OCI-LY3 (cell line): ENCODE results near the gene MDP1.

Source experiments
- H2AFZ ChIP-seq: fragments of 200-600, 300-600 bp; shearing (Covaris generic); 2 replicates; pipeline ENCODE4 v1.6.0; 2014; ENCODE audit warnings: antibody characterized with exemption, low read depth, low read length
- H3K27ac ChIP-seq: fragments of 200-600, 300-600 bp; sonication (generic); 2 replicates; pipeline ENCODE4 v1.5.1; 2014; ENCODE audit warnings: mild to moderate bottlenecking, low read length, moderate library complexity, mixed read lengths
- H3K27me3 ChIP-seq: fragments of 200-600, 300-600 bp; sonication (generic); 2 replicates; pipeline ENCODE4 v1.6.1; 2014; ENCODE audit warnings: low read depth, low read length, mixed read lengths
- H3K36me3 ChIP-seq: fragments of 200-600, 300-600 bp; sonication (generic); replicated peaks from 2 replicates; pipeline ENCODE3; 2014; ENCODE audit warnings: low read depth, low read length, mixed read lengths
- H3K4me1 ChIP-seq: fragments of 300-600, 200-600 bp; sonication (generic); 2 replicates; pipeline ENCODE4 v1.6.1; 2014; ENCODE audit warnings: low read length, mixed read lengths
- H3K4me2 ChIP-seq: fragments of 200-600, 300-600 bp; sonication (generic); 2 replicates; pipeline ENCODE4 v1.6.1; 2014; ENCODE audit warnings: low read length, mixed read lengths
- H3K4me3 ChIP-seq: fragments of 300-600, 200-600 bp; sonication (generic); 2 replicates; pipeline ENCODE4 v1.5.1; 2014; ENCODE audit warnings: antibody characterized with exemption, mild to moderate bottlenecking, low read length, moderate library complexity
- H3K79me2 ChIP-seq: fragments of 300-600, 200-600 bp; shearing (Covaris generic); 2 replicates; pipeline ENCODE4 v1.6.1; 2014; ENCODE audit warnings: mild to moderate bottlenecking, low read length, mixed read lengths
- H3K9ac ChIP-seq: fragments of 300-600, 200-600 bp; shearing (Covaris generic); 2 replicates; pipeline ENCODE4 v1.6.0; 2014; ENCODE audit warnings: mild to moderate bottlenecking, low read length, moderate library complexity
- H3K9me3 ChIP-seq: fragments of 200-600, 300-600 bp; shearing (Covaris generic); 2 replicates; pipeline ENCODE4 v1.6.1; 2014; ENCODE audit warnings: low read length, mixed read lengths; ENCODE audit not compliant: insufficient read depth
- H4K20me1 ChIP-seq: fragments of 200-600, 300-600 bp; sonication (generic); 2 replicates; pipeline ENCODE4 v1.6.1; 2016; ENCODE audit warnings: low read length, mixed read lengths; ENCODE audit not compliant: insufficient read depth
- EZH2phosphoT487 ChIP-seq: fragments of 200-600 bp; shearing (Covaris generic); IDR thresholded peaks from 2 replicates; pipeline ENCODE4 v1.6.1; 2018; ENCODE audit warnings: antibody characterized with exemption, mixed run types, low read depth
- TF ChIP-seq, protein P1 (sequence below): fragments of 200-600, 300-600 bp; sonication (generic); IDR thresholded peaks from 2 replicates; pipeline ENCODE4 v1.5.1; 2014; ENCODE audit warnings: antibody characterized with exemption, low read length, low read depth

MDP1 gene

GRCh38 chr14:24198814-24199524 is 16.9 kb downstream of the MDP1 start:
- Histone ChIP-seq H3K4me2 (no peak overlapping the region), H2AFZ (no peak overlapping the region), H3K4me3 (no peak overlapping the region), H3K9me3 (no peaks in the 10 kb centered on the region), H3K4me1 (peaks cover 15% of the 10 kb centered on the region), H3K27ac (no peak overlapping the region), H3K9ac (no peak overlapping the region), H3K79me2 (peaks cover 35% of the 10 kb centered on the region), H3K27me3 (no peaks in the 10 kb centered on the region), H3K36me3 (peaks cover 17% of the 10 kb centered on the region), H4K20me1 (no peaks in the 10 kb centered on the region)
- no peak for TF ChIP-seq EZH2phosphoT487
- TF ChIP-seq, protein P1, sequence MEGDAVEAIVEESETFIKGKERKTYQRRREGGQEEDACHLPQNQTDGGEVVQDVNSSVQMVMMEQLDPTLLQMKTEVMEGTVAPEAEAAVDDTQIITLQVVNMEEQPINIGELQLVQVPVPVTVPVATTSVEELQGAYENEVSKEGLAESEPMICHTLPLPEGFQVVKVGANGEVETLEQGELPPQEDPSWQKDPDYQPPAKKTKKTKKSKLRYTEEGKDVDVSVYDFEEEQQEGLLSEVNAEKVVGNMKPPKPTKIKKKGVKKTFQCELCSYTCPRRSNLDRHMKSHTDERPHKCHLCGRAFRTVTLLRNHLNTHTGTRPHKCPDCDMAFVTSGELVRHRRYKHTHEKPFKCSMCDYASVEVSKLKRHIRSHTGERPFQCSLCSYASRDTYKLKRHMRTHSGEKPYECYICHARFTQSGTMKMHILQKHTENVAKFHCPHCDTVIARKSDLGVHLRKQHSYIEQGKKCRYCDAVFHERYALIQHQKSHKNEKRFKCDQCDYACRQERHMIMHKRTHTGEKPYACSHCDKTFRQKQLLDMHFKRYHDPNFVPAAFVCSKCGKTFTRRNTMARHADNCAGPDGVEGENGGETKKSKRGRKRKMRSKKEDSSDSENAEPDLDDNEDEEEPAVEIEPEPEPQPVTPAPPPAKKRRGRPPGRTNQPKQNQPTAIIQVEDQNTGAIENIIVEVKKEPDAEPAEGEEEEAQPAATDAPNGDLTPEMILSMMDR, result no peak

GRCh38 chr14:24197056-24197450 is 18.8 kb downstream of the MDP1 start:
- H3K9ac ChIP-seq, result peak overlapping the region; percentile 93
- H3K27ac ChIP-seq, result peak overlapping the region; percentile 87; the same call in 1 of the 2 replicates

GRCh38 chr14:24196071-24197055 is 19.5 kb downstream of the MDP1 start:
- H2AFZ ChIP-seq, result 0 out of 2 replicates have a peak overlapping the region, but pooled peaks have one; percentile 19

More at GRCh38 chr14:24197056-24197450, 18.8 kb downstream of the MDP1 start:
- TF ChIP-seq, protein P1, result no peak
- no peak for TF ChIP-seq EZH2phosphoT487
- Histone ChIP-seq H3K27me3 (no peaks in the 10 kb centered on the region), H3K4me2 (peak overlapping the region; percentile 91), H3K4me3 (peak overlapping the region; percentile 96), H2AFZ (no peak overlapping the region), H3K4me1 (peaks cover 15% of the 10 kb centered on the region), H3K9me3 (no peaks in the 10 kb centered on the region), H3K36me3 (peaks cover 26% of the 10 kb centered on the region), H3K79me2 (peaks cover 48% of the 10 kb centered on the region), H4K20me1 (no peaks in the 10 kb centered on the region)

More at GRCh38 chr14:24196071-24197055, 19.5 kb downstream of the MDP1 start:
- Histone ChIP-seq H3K4me3 (peak overlapping the region; percentile 96), H3K4me1 (peaks cover 15% of the 10 kb centered on the region), H3K79me2 (peaks cover 50% of the 10 kb centered on the region), H3K27me3 (no peaks in the 10 kb centered on the region), H3K36me3 (peaks cover 25% of the 10 kb centered on the region), H3K9me3 (no peaks in the 10 kb centered on the region), H3K4me2 (peak overlapping the region; percentile 91), H4K20me1 (no peaks in the 10 kb centered on the region), H3K27ac (peak overlapping the region; percentile 87), H3K9ac (peak overlapping the region; percentile 93)
- TF ChIP-seq, protein P1, result no peak
- TF ChIP-seq EZH2phosphoT487, result no peak
